Measurements from ENCODE around the gene ABHD1.

The ABHD1 gene

DNA sequence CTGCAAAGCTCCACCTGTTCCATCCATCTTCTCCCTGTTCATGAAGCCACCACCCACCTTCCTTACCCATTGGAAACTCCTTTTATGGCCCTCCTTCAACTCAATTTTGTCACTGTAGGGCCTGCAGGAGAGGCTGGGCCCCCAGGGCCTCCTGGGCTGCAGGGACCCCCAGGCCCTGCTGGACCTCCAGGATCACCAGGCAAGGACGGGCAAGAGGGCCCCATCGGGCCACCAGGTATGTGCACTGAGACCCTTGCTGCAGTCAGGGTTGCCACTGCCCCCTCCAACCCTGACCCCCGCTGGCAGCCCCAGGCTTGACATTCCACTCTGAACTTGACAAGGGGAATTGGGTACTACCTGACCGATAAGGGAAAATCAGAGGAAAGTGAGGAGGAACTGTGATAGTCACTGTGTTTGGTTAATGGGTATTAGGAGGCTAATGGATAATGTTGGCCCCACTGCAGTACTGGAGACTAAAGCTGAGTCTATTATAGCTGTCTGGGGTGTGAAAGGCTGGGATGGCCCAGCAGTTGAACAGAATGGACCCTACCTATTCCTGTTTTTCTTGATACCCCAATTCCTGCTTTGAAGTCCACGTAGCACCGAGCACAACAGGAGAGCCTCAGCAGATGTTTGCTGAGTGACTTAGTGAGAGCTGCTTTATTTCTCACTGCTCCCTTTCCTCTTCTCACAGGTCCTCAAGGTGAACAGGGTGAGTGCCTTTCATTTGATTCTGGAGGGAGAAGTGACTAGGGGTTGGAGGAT lies 39.1 kb upstream of the ABHD1 start:
- TF ChIP-seq ZFX (IDR thresholded peaks at IDR 0.05): no peak
- TF ChIP-seq, protein P1, sequence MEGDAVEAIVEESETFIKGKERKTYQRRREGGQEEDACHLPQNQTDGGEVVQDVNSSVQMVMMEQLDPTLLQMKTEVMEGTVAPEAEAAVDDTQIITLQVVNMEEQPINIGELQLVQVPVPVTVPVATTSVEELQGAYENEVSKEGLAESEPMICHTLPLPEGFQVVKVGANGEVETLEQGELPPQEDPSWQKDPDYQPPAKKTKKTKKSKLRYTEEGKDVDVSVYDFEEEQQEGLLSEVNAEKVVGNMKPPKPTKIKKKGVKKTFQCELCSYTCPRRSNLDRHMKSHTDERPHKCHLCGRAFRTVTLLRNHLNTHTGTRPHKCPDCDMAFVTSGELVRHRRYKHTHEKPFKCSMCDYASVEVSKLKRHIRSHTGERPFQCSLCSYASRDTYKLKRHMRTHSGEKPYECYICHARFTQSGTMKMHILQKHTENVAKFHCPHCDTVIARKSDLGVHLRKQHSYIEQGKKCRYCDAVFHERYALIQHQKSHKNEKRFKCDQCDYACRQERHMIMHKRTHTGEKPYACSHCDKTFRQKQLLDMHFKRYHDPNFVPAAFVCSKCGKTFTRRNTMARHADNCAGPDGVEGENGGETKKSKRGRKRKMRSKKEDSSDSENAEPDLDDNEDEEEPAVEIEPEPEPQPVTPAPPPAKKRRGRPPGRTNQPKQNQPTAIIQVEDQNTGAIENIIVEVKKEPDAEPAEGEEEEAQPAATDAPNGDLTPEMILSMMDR (conservative IDR thresholded peaks at IDR 0.05): no peak
- H3K27ac ChIP-seq: no peak overlapping the region

DNA sequence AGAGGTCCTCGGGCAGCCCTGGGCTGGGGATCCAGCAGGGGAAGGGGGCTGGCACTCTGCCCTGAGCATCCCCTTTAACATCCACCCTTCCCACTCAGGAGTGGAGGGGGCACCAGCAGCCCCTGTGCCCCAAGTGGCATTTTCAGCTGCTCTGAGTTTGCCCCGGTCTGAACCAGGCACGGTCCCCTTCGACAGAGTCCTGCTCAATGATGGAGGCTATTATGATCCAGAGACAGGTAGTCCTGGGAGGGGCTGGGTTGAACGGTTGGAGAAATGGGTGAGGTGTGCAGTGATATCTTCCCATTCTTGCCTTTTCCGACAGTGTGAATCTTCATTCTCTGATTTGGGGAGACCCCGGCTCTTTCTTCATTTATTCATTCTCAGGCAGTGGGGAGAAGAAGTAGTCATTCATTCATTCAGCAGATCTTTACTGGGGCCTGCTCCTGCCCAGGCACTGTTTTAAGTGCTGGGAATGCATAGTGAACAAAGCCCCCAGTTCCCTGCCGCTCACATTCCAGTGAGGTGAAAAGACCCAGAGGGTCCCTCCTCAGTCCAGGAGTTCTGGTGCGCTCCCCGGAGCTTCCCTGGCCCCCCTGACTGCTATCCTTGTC lies 38.4 kb upstream of the ABHD1 start:
- no peak for TF ChIP-seq ZFX (IDR thresholded peaks at IDR 0.05)
- TF ChIP-seq, protein P1 (conservative IDR thresholded peaks at IDR 0.05): no peak; the same call in 1 of the 2 replicates
- peak overlapping the region; percentile 57; the same call in 1 of the 2 replicates for H3K27ac ChIP-seq

DNA sequence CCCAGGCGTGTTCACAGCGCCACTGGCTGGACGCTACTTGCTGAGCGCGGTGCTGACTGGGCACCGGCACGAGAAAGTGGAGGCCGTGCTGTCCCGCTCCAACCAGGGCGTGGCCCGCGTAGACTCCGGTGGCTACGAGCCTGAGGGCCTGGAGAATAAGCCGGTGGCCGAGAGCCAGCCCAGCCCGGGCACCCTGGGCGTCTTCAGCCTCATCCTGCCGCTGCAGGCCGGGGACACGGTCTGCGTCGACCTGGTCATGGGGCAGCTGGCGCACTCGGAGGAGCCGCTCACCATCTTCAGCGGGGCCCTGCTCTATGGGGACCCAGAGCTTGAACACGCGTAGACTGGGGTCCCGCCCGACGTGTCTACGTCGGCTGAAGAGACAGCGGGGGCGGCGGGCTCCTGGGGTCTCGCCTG lies 37.9 kb upstream of the ABHD1 start:
- TF ChIP-seq ZFX (IDR thresholded peaks at IDR 0.05): no peak
- TF ChIP-seq, protein P1 (conservative IDR thresholded peaks at IDR 0.05): no peak

DNA sequence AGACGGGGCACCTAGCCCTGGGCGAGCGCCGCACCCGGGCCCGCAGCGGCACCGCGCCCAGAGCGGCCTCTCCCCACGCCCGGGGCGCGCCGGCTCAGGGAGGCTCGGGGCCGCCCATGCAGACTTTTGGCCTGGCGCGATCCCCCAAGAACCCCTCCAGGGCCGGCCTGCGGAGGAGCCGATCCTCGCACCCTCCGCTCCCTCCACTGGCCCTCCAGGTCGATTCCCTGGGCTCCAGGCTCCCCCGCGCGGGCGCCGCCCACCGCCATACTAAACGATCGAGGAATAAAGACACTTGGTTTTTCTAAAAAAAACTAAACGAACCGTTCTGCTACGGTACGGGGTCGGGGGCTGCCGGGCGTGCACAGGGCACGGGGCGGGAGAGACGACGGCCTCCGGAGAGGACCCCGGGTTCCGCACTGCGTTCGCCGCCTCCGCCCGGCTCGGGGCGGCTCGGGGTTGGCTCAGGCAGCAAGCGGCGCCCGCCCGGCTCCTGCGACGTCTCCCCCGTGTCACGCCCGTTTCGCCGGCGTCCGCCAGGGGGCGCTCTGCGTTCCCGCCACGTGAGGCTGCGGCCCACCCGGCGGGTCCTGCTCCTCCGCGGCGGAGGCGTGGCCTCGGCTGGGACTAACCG lies 37.4 kb upstream of the ABHD1 start:
- H3K27ac ChIP-seq: peak overlapping the region; percentile 57

More for the DNA sequence above, 37.9 kb upstream of the ABHD1 start:
- H3K27ac ChIP-seq: peak overlapping the region; percentile 57

DNA sequence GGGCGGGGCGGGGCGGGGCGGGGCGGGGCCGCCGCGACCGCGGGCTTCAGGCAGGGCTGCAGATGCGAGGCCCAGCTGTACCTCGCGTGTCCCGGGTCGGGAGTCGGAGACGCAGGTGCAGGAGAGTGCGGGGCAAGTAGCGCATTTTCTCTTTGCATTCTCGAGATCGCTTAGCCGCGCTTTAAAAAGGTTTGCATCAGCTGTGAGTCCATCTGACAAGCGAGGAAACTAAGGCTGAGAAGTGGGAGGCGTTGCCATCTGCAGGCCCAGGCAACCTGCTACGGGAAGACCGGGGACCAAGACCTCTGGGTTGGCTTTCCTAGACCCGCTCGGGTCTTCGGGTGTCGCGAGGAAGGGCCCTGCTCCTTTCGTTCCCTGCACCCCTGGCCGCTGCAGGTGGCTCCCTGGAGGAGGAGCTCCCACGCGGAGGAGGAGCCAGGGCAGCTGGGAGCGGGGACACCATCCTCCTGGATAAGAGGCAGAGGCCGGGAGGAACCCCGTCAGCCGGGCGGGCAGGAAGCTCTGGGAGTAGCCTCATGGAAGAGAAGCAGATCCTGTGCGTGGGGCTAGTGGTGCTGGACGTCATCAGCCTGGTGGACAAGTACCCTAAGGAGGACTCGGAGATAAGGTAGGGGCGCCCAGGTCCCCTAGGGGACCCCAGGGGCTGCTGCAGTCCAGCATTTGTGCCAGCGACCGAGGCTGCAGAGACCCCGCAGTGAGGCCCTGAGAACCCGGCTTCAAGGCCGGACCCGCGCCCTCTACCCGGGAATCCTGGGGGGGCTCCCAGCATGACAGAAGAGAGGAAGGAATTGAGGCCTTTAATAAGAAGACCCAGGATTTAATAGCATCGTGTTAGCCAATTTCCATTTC lies 36.7 kb upstream of the ABHD1 start, which contains the start of gene KHK:
Gene KHK, plus strand, starts transcription at position 49 of the 870 bp plus-strand sequence. Its CDS starts 488 bp downstream, at position 537.
- H3K27ac ChIP-seq: peak within 1 kb of the TSS; percentile 57
- no peak for TF ChIP-seq ZFX (IDR thresholded peaks at IDR 0.05)
- TF ChIP-seq, protein P1 (conservative IDR thresholded peaks at IDR 0.05): peak; percentile 75

More for the DNA sequence above, 37.4 kb upstream of the ABHD1 start:
- TF ChIP-seq, protein P1 (conservative IDR thresholded peaks at IDR 0.05): peak; percentile 93
- peak; percentile 47; the same call in 1 of the 2 replicates for TF ChIP-seq ZFX (IDR thresholded peaks at IDR 0.05)

DNA sequence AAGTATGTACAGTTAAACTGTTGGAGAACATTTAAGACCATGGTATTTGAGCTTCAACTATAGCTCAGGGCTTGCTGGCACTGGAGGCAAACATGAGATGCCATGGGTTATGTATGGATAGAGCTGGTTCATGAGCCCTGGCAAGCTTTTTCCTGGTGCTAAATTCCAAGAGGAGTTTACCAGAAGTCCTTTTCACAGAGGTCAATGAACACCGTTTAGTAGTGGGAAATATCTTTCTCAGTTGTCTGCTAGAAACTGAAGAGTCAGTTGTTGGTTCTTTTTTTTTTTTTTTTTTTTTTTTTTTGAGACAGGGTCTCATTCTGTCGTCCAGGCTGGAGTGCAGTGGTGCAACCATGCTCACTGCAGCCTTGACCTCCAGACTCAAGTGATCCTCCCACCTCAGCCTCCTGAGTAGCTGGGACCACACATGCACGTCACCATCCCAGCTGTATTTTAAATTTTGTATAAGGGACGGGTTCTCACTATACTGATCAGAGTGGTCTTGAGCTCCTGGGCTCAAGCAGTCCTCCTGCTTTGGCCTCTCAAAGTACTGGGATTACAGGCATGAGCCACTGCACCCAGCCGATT lies 35.7 kb upstream of the ABHD1 start:
- TF ChIP-seq ZFX (IDR thresholded peaks at IDR 0.05): no peak
- TF ChIP-seq, protein P1 (conservative IDR thresholded peaks at IDR 0.05): no peak
- H3K27ac ChIP-seq: no peak overlapping the region
